ENCODE data around the gene MYH1.

The MYH1 gene

GRCh38 chr17:10521949-10522348 is 3.6 kb upstream of the MYH1 start:
- Mint-ChIP-seq H3K9me3 (peaks cover 7% of the 10 kb centered on the region), H3K36me3 (ENCODE audit: low read depth) (no peaks in the 10 kb centered on the region), H3K27me3 (peaks cover 4% of the 10 kb centered on the region), H3K4me1 (no peaks in the 10 kb centered on the region), H3K27ac (no peak overlapping the region), H3K4me3 (no peak overlapping the region)
- no peak for DNase-seq
- no peak for ATAC-seq

GRCh38 chr17:10516638-10517037 is 1.7 kb downstream of the MYH1 start:
- ATAC-seq (no peak), DNase-seq (no peak)
- H3K27ac Mint-ChIP-seq = no peak overlapping the region
- H3K4me3 Mint-ChIP-seq = no peak overlapping the region
- peaks cover 4% of the 10 kb centered on the region for H3K27me3 Mint-ChIP-seq
- H3K4me1 Mint-ChIP-seq = no peaks in the 10 kb centered on the region
- H3K9me3 Mint-ChIP-seq = no peaks in the 10 kb centered on the region
- H3K36me3 Mint-ChIP-seq (ENCODE audit: low read depth) = no peaks in the 10 kb centered on the region

- Mint-ChIP-seq H3K9me3 (no peaks in the 10 kb centered on the region), H3K4me1 (no peaks in the 10 kb centered on the region), H3K36me3 (ENCODE audit: low read depth) (no peaks in the 10 kb centered on the region), H3K27ac (no peak overlapping the region), H3K4me3 (no peak overlapping the region), H3K27me3 (peaks cover 4% of the 10 kb centered on the region)
- ATAC-seq (no peak), DNase-seq (no peak)
These were observed 2.3 kb downstream of the MYH1 start for GRCh38 chr17:10516065-10516464.

- H3K4me3 Mint-ChIP-seq = no peak overlapping the region
- H3K4me1 Mint-ChIP-seq = no peaks in the 10 kb centered on the region
- no peaks in the 10 kb centered on the region for H3K36me3 Mint-ChIP-seq (ENCODE audit: low read depth)
- no peaks in the 10 kb centered on the region for H3K9me3 Mint-ChIP-seq
- ATAC-seq (no peak), DNase-seq (no peak)
- H3K27me3 Mint-ChIP-seq = no peaks in the 10 kb centered on the region
- H3K27ac Mint-ChIP-seq = no peak overlapping the region
These were observed 4.9 kb downstream of the MYH1 start for GRCh38 chr17:10513299-10514067.

- Mint-ChIP-seq H3K4me3 (no peak overlapping the region), H3K4me1 (no peaks in the 10 kb centered on the region), H3K27ac (no peak overlapping the region), H3K9me3 (no peaks in the 10 kb centered on the region), H3K36me3 (ENCODE audit: low read depth) (no peaks in the 10 kb centered on the region), H3K27me3 (no peaks in the 10 kb centered on the region)
- ATAC-seq (no peak), DNase-seq (no peak)
These were observed 5.5 kb downstream of the MYH1 start for GRCh38 chr17:10512856-10513255.

- Mint-ChIP-seq H3K27me3 (no peaks in the 10 kb centered on the region), H3K4me1 (no peaks in the 10 kb centered on the region), H3K36me3 (ENCODE audit: low read depth) (no peaks in the 10 kb centered on the region), H3K4me3 (no peak overlapping the region), H3K27ac (no peak overlapping the region), H3K9me3 (no peaks in the 10 kb centered on the region)
- DNase-seq (no peak), ATAC-seq (no peak)
These were observed 18.4 kb downstream of the MYH1 start for GRCh38 chr17:10499950-10500349.

- Mint-ChIP-seq H3K4me1 (no peaks in the 10 kb centered on the region), H3K27ac (no peak overlapping the region), H3K36me3 (ENCODE audit: low read depth) (no peaks in the 10 kb centered on the region), H3K27me3 (peaks cover 2% of the 10 kb centered on the region), H3K9me3 (peaks cover 37% of the 10 kb centered on the region), H3K4me3 (no peak overlapping the region)
- DNase-seq (no peak), ATAC-seq (no peak)
These were observed 26.3 kb downstream of the MYH1 start for GRCh38 chr17:10492004-10492403.

GRCh38 chr17:10482252-10482651 is 36.1 kb downstream of the MYH1 start:
- H3K36me3 Mint-ChIP-seq (ENCODE audit: low read depth) = no peaks in the 10 kb centered on the region
- DNase-seq (no peak), ATAC-seq (no peak)

GRCh38 chr17:10477701-10478100 is 40.6 kb downstream of the MYH1 start:
- Mint-ChIP-seq H3K36me3 (ENCODE audit: low read depth) (no peaks in the 10 kb centered on the region), H3K27ac (no peak overlapping the region), H3K4me1 (no peaks in the 10 kb centered on the region), H3K9me3 (peaks cover 4% of the 10 kb centered on the region), H3K4me3 (no peak overlapping the region), H3K27me3 (peaks cover 5% of the 10 kb centered on the region)
- no peak for ATAC-seq
- no peak for DNase-seq

More at GRCh38 chr17:10482252-10482651, 36.1 kb downstream of the MYH1 start:
- no peak overlapping the region for H3K4me3 Mint-ChIP-seq
- H3K4me1 Mint-ChIP-seq = no peaks in the 10 kb centered on the region
- peaks cover 5% of the 10 kb centered on the region for H3K27me3 Mint-ChIP-seq
- peaks cover 34% of the 10 kb centered on the region for H3K9me3 Mint-ChIP-seq
- no peak overlapping the region for H3K27ac Mint-ChIP-seq

- no peaks in the 10 kb centered on the region for H3K9me3 Mint-ChIP-seq
- DNase-seq = no peak
- no peaks in the 10 kb centered on the region for H3K4me1 Mint-ChIP-seq
- H3K36me3 Mint-ChIP-seq (ENCODE audit: low read depth) = no peaks in the 10 kb centered on the region
- no peak overlapping the region for H3K27ac Mint-ChIP-seq
- ATAC-seq = no peak
- no peaks in the 10 kb centered on the region for H3K27me3 Mint-ChIP-seq
- H3K4me3 Mint-ChIP-seq = no peak overlapping the region
These were observed 43.8 kb downstream of the MYH1 start for GRCh38 chr17:10474536-10474935.

- Mint-ChIP-seq H3K4me1 (no peaks in the 10 kb centered on the region), H3K9me3 (no peaks in the 10 kb centered on the region), H3K27me3 (no peaks in the 10 kb centered on the region), H3K4me3 (no peak overlapping the region), H3K36me3 (ENCODE audit: low read depth) (no peaks in the 10 kb centered on the region), H3K27ac (no peak overlapping the region)
- DNase-seq (no peak), ATAC-seq (no peak)
These were observed 46.5 kb downstream of the MYH1 start for GRCh38 chr17:10471858-10472257.

GRCh38 chr17:10469459-10469858 is 48.9 kb downstream of the MYH1 start, which contains the start of gene MYH4:
MYH4 (minus strand) TSS chr17:10469559; CDS start chr17:10466745, 2,814 bp downstream.
- Mint-ChIP-seq H3K27me3 (no peaks in the 10 kb centered on the region), H3K9me3 (peaks cover 3% of the 10 kb centered on the region), H3K27ac (no peak within 1 kb of the TSS), H3K4me1 (no peaks in the 10 kb centered on the region), H3K4me3 (no peak within 1 kb of the TSS), H3K36me3 (ENCODE audit: low read depth) (no peaks in the 10 kb centered on the region)
- ATAC-seq (no peak), DNase-seq (no peak)

- H3K36me3 Mint-ChIP-seq (ENCODE audit: low read depth) = no peaks in the 10 kb centered on the region
- peaks cover 10% of the 10 kb centered on the region for H3K9me3 Mint-ChIP-seq
- ATAC-seq (no peak), DNase-seq (no peak)
- H3K27ac Mint-ChIP-seq = no peak overlapping the region
- H3K4me3 Mint-ChIP-seq = no peak overlapping the region
- no peaks in the 10 kb centered on the region for H3K4me1 Mint-ChIP-seq
- H3K27me3 Mint-ChIP-seq = peaks cover 2% of the 10 kb centered on the region
These were observed 54.9 kb downstream of the MYH1 start for GRCh38 chr17:10463402-10463801.

GRCh38 chr17:10460062-10460461 is 58.3 kb downstream of the MYH1 start:
- peaks cover 8% of the 10 kb centered on the region for H3K27me3 Mint-ChIP-seq
- ATAC-seq = no peak
- no peaks in the 10 kb centered on the region for H3K4me1 Mint-ChIP-seq
- peaks cover 10% of the 10 kb centered on the region for H3K9me3 Mint-ChIP-seq
- H3K27ac Mint-ChIP-seq = no peak overlapping the region
- DNase-seq = no peak
- no peak overlapping the region for H3K4me3 Mint-ChIP-seq
- H3K36me3 Mint-ChIP-seq (ENCODE audit: low read depth) = no peaks in the 10 kb centered on the region

- Mint-ChIP-seq H3K27me3 (peaks cover 11% of the 10 kb centered on the region), H3K4me1 (no peaks in the 10 kb centered on the region), H3K27ac (no peak overlapping the region), H3K9me3 (no peaks in the 10 kb centered on the region), H3K36me3 (ENCODE audit: low read depth) (no peaks in the 10 kb centered on the region), H3K4me3 (no peak overlapping the region)
- ATAC-seq (no peak), DNase-seq (no peak)
These were observed 59.6 kb downstream of the MYH1 start for GRCh38 chr17:10458701-10459100.

- ATAC-seq (no peak), DNase-seq (no peak)
- Mint-ChIP-seq H3K36me3 (ENCODE audit: low read depth) (no peaks in the 10 kb centered on the region), H3K27me3 (peaks cover 13% of the 10 kb centered on the region), H3K27ac (no peak overlapping the region), H3K4me3 (no peak overlapping the region), H3K9me3 (no peaks in the 10 kb centered on the region), H3K4me1 (no peaks in the 10 kb centered on the region)
These were observed 60.4 kb downstream of the MYH1 start for GRCh38 chr17:10457952-10458351.

Measured in activated naive CD8-positive, alpha-beta T cell treated with anti-CD3 and anti-CD28 coated beads, Interleukin-2, amount 50 U/mL, for 24 hours (primary cell).